HepG2 (cell line): ENCODE results near the gene AGXT. TPM values are rescaled to one million over a fixed set of nuclear protein-coding genes. Genes with fewer than 3 reads are reported as not detected.

ENCODE experiments used
- CERS6 ChIP-seq: sonication (generic); formaldehyde crosslinking; IDR thresholded peaks from 2 replicates; pipeline ENCODE4 v1.5.0; 2020; ENCODE audit warnings: missing genetic modification reagents
- FOXA1 ChIP-seq, 2 experiments: fragments of 450-650 bp in 1 of 2; sonication (generic) in 1 of 2; formaldehyde crosslinking in 1 of 2; IDR thresholded peaks; 2 replicates each; pipeline versions ENCODE4 v1.4.0 to v1.6.1; 2016 to 2020; ENCODE audit warnings: missing genetic modification reagents in 1 of 2
- FOXJ3 ChIP-seq: sonication (generic); formaldehyde crosslinking; IDR thresholded peaks from 2 replicates; pipeline ENCODE4 v1.4.0; 2020; ENCODE audit warnings: missing genetic modification reagents, mild to moderate bottlenecking, borderline replicate concordance
- KDM6A ChIP-seq: IDR thresholded peaks from 2 replicates; pipeline ENCODE4 v1.6.1; 2016; ENCODE audit warnings: low read depth
- PHF5A ChIP-seq: IDR thresholded peaks from one replicate; pipeline ENCODE4 v1.6.1; 2018; ENCODE audit warnings: low read depth, missing genetic modification reagents; ENCODE audit not compliant: unreplicated experiment
- SALL1 ChIP-seq: sonication (generic); formaldehyde crosslinking; IDR thresholded peaks from 2 replicates; pipeline ENCODE4 v1.8.0; 2022; ENCODE audit warnings: mild to moderate bottlenecking, missing genetic modification reagents
- SKIL ChIP-seq: sonication (generic); formaldehyde crosslinking; IDR thresholded peaks from 2 replicates; pipeline ENCODE4 v1.8.0; 2022; ENCODE audit warnings: missing genetic modification reagents, mild to moderate bottlenecking, moderate library complexity, borderline replicate concordance
- SOX5 ChIP-seq: IDR thresholded peaks from 2 replicates; pipeline ENCODE4 v1.6.1; 2016; ENCODE audit warnings: borderline replicate concordance
- WIZ ChIP-seq: sonication (generic); formaldehyde crosslinking; IDR thresholded peaks from 2 replicates; pipeline ENCODE4 v1.5.1; 2020; ENCODE audit warnings: mild to moderate bottlenecking, missing genetic modification reagents
- ZEB1 ChIP-seq: IDR thresholded peaks from 2 replicates; pipeline ENCODE4 v1.6.1; 2012; ENCODE audit warnings: mild to moderate bottlenecking, low read depth, inconsistent platforms; ENCODE audit not compliant: insufficient replicate concordance
- ZIK1 ChIP-seq: sonication (generic); formaldehyde crosslinking; IDR thresholded peaks from 2 replicates; pipeline ENCODE4 v1.5.0; 2020; ENCODE audit warnings: mild to moderate bottlenecking, low read depth, missing genetic modification reagents, borderline replicate concordance
- ZNF318 ChIP-seq: sonication (generic); formaldehyde crosslinking; IDR thresholded peaks from 2 replicates; pipeline ENCODE4 v1.4.0; 2020; ENCODE audit warnings: mild to moderate bottlenecking, missing genetic modification reagents
- ZNF441 ChIP-seq: sonication (generic); formaldehyde crosslinking; IDR thresholded peaks from 2 replicates; pipeline ENCODE4 v1.7.0; 2021; ENCODE audit warnings: missing genetic modification reagents, borderline replicate concordance
- ZNF615 ChIP-seq: sonication (generic); formaldehyde crosslinking; IDR thresholded peaks from 2 replicates; pipeline ENCODE4 v1.5.0; 2020; ENCODE audit warnings: mild to moderate bottlenecking, missing genetic modification reagents, borderline replicate concordance
- ZNF616 ChIP-seq: sonication (generic); formaldehyde crosslinking; IDR thresholded peaks from 2 replicates; pipeline ENCODE4 v1.5.0; 2020; ENCODE audit warnings: low read depth, mild to moderate bottlenecking, missing genetic modification reagents
- ZNF691 ChIP-seq: sonication (generic); formaldehyde crosslinking; IDR thresholded peaks from 2 replicates; pipeline ENCODE4 v1.4.0; 2020; ENCODE audit warnings: missing genetic modification reagents, low read depth, mild to moderate bottlenecking, borderline replicate concordance
- ZNF746 ChIP-seq: sonication (generic); formaldehyde crosslinking; IDR thresholded peaks from 2 replicates; pipeline ENCODE4 v1.8.0; 2022; ENCODE audit warnings: mild to moderate bottlenecking, missing genetic modification reagents
- ZSCAN25 ChIP-seq: sonication (generic); formaldehyde crosslinking; IDR thresholded peaks from 2 replicates; pipeline ENCODE4 v1.8.0; 2022; ENCODE audit warnings: mild to moderate bottlenecking, missing genetic modification reagents
- polyA plus RNA-seq, 8 experiments: library from polyadenylated mRNA; depleted of rRNA in 3 of 8; stranded (reverse) in 7 of 8; unstranded in 1 of 8; fragments of >200 nt; fragmentation: Illumina TruSeq in 4 of 8; extraction: Trizol in 4 of 8; gene quantifications; 2 replicates each; pipeline versions ENCODE4 v1.2.1 to v1.2.3, GENCODE V29; 2011 to 2016; ENCODE audit warnings: low read depth in 4 of 8, missing spikeins in 1 of 8, mixed read lengths in 1 of 8; ENCODE audit not compliant: insufficient read depth in 1 of 8
- total RNA-seq, 5 experiments: library from RNA; depleted of rRNA; stranded (reverse); fragments of >200 nt; fragmentation: Illumina TruSeq; extraction: Trizol; gene quantifications; 2 replicates each; pipeline ENCODE4 v1.2.3, GENCODE V29; 2016; ENCODE audit warnings: low read depth in 1 of 5

The AGXT gene
- total and polyA plus RNA-seq, 2 of the 13 experiments (the other 11 are each of a cell fraction or from before 2014, with no cell fraction given): 41.9 to 96.1 TPM

- TF ChIP-seq ZSCAN25 (CRISPR knock-in tag) (peak; percentile 75; the same call in 1 of the 2 replicates), ZNF616 (CRISPR knock-in tag) (no peak), ZNF615 (CRISPR knock-in tag) (no peak), SKIL (peak; percentile 45; the same call in 1 of the 2 replicates), ZNF746 (CRISPR knock-in tag) (peak; percentile 46; the same call in 1 of the 2 replicates), ZEB1 (peak; percentile 84), FOXJ3 (CRISPR knock-in tag) (0 out of 2 replicates have a peak, but pooled peaks have one; percentile 15), KDM6A (0 out of 2 replicates have a peak, but pooled peaks have one; percentile 73), FOXA1 (IDR thresholded peaks at IDR 0.05) (no peak), FOXA1 (CRISPR knock-in tag; IDR thresholded peaks at IDR 0.05) (peak; percentile 40), ZNF318 (CRISPR knock-in tag) (no peak), ZNF441 (CRISPR knock-in tag) (peak; percentile 59; the same call in 1 of the 2 replicates), ZIK1 (CRISPR knock-in tag) (no peak), SOX5 (CRISPR knock-in tag) (peak; percentile 78), CERS6 (CRISPR knock-in tag) (no peak), WIZ (no peak), SALL1 (CRISPR knock-in tag) (peak; percentile 93), ZNF691 (CRISPR knock-in tag) (0 out of 2 replicates have a peak, but pooled peaks have one; percentile 32), PHF5A (CRISPR knock-in tag) (no peak)
Measured at GRCh38 chr2:240864475-240864874, 4.1 kb upstream of the AGXT start (continued).
